ENCODE measurements around the gene USPL1.

The USPL1 gene

GRCh38 chr13:30593001-30593400, 24.7 kb upstream of the USPL1 start:
- Histone ChIP-seq H3F3A (ENCODE audit: insufficient read depth) (no peaks in the 10 kb centered on the region), H3K27ac (ENCODE audit: low read depth, low read length) (no peak overlapping the region), H3K9ac (ENCODE audit: low read length) (no peak overlapping the region), H3K4me2 (ENCODE audit: low read depth, low read length, poor library complexity, severe bottlenecking) (no peak overlapping the region), H2AFZ (ENCODE audit: low read depth, low read length, severe bottlenecking) (no peak overlapping the region), H3K9me2 (replicated peaks; ENCODE audit: insufficient read depth, low read length) (no peaks in the 10 kb centered on the region), H4K20me1 (ENCODE audit: low read depth, low read length) (no peaks in the 10 kb centered on the region), H3K9me3 (ENCODE audit: insufficient read depth, low read length) (no peaks in the 10 kb centered on the region), H3K36me3 (ENCODE audit: low read length) (no peaks in the 10 kb centered on the region), H3K4me3 (ENCODE audit: insufficient read depth, low read length, poor library complexity, severe bottlenecking) (no peak overlapping the region), H3K79me2 (ENCODE audit: insufficient read depth, low read length) (no peaks in the 10 kb centered on the region), H3K27me3 (ENCODE audit: low read length) (no peaks in the 10 kb centered on the region)
- no peak for TF ChIP-seq CTCF (IDR thresholded peaks at IDR 0.05; ENCODE audit: insufficient read depth, low read length, poor library complexity, severe bottlenecking)
- no peak for TF ChIP-seq EZH2phosphoT487 (conservative IDR thresholded peaks at IDR 0.05; ENCODE audit: low read length)

GRCh38 chr13:30600496-30600895, 17.2 kb upstream of the USPL1 start:
- H4K20me1 ChIP-seq (ENCODE audit: low read depth, low read length) = no peaks in the 10 kb centered on the region
- no peaks in the 10 kb centered on the region for H3K9me2 ChIP-seq (replicated peaks; ENCODE audit: insufficient read depth, low read length)
- no peak overlapping the region for H3K9ac ChIP-seq (ENCODE audit: low read length)
- H3K4me2 ChIP-seq (ENCODE audit: low read depth, low read length, poor library complexity, severe bottlenecking) = no peak overlapping the region
- H3K9me3 ChIP-seq (ENCODE audit: insufficient read depth, low read length) = no peaks in the 10 kb centered on the region
- H3K79me2 ChIP-seq (ENCODE audit: insufficient read depth, low read length) = no peaks in the 10 kb centered on the region
- H2AFZ ChIP-seq (ENCODE audit: low read depth, low read length, severe bottlenecking) = no peak overlapping the region
- no peak overlapping the region for H3K27ac ChIP-seq (ENCODE audit: low read depth, low read length)
- H3K27me3 ChIP-seq (ENCODE audit: low read length) = no peaks in the 10 kb centered on the region
- H3F3A ChIP-seq (ENCODE audit: insufficient read depth) = no peaks in the 10 kb centered on the region
- TF ChIP-seq EZH2phosphoT487 (conservative IDR thresholded peaks at IDR 0.05; ENCODE audit: low read length) (no peak), CTCF (IDR thresholded peaks at IDR 0.05; ENCODE audit: insufficient read depth, low read length, poor library complexity, severe bottlenecking) (no peak)
- no peaks in the 10 kb centered on the region for H3K36me3 ChIP-seq (ENCODE audit: low read length)
- H3K4me3 ChIP-seq (ENCODE audit: insufficient read depth, low read length, poor library complexity, severe bottlenecking) = no peak overlapping the region

GRCh38 chr13:30601836-30602235, 15.9 kb upstream of the USPL1 start:
- Histone ChIP-seq H3K9me2 (replicated peaks; ENCODE audit: insufficient read depth, low read length) (no peaks in the 10 kb centered on the region), H3K9me3 (ENCODE audit: insufficient read depth, low read length) (no peaks in the 10 kb centered on the region), H3K27ac (ENCODE audit: low read depth, low read length) (no peak overlapping the region), H3K4me3 (ENCODE audit: insufficient read depth, low read length, poor library complexity, severe bottlenecking) (no peak overlapping the region), H4K20me1 (ENCODE audit: low read depth, low read length) (no peaks in the 10 kb centered on the region), H3K36me3 (ENCODE audit: low read length) (no peaks in the 10 kb centered on the region), H3K9ac (ENCODE audit: low read length) (no peak overlapping the region), H2AFZ (ENCODE audit: low read depth, low read length, severe bottlenecking) (no peak overlapping the region), H3K79me2 (ENCODE audit: insufficient read depth, low read length) (no peaks in the 10 kb centered on the region), H3K27me3 (ENCODE audit: low read length) (no peaks in the 10 kb centered on the region), H3K4me2 (ENCODE audit: low read depth, low read length, poor library complexity, severe bottlenecking) (no peak overlapping the region), H3F3A (ENCODE audit: insufficient read depth) (peaks cover 5% of the 10 kb centered on the region; the same call in 1 of the 2 replicates)
- TF ChIP-seq EZH2phosphoT487 (conservative IDR thresholded peaks at IDR 0.05; ENCODE audit: low read length) (no peak), CTCF (IDR thresholded peaks at IDR 0.05; ENCODE audit: insufficient read depth, low read length, poor library complexity, severe bottlenecking) (no peak)

All from SU-DHL-6 (cell line).